Activated CD8-positive, alpha-beta memory T cell treated with anti-CD3 and anti-CD28 coated beads, Interleukin-2, amount 50 U/mL, for 48 hours (primary cell): Measurements from ENCODE around the gene DCTD.

Source experiments
- DNase-seq: peaks from one replicate; pipeline ENCODE4 v3.0.0-alpha.2; 2020

Gene DCTD

DNA sequence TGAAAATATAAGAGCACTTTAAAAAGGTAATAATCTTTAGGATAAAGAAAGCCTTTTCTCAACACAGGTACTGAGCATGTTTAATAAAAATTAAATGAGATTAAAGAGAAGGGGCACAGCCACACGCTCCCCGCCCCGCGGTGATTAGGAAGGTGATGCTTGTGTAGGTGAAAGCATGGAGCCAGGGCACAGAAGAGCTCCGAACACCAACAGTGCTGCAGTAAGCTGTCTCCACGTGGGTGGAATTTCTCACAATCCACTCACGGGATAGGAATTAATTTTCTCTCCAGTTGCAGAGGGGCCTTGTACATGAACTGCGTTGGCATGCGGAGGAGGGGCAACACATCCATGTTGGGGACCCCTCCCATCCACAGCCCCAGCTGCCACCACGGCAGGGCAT, 27.0 kb downstream of the DCTD start:
- no peak for DNase-seq

DNA sequence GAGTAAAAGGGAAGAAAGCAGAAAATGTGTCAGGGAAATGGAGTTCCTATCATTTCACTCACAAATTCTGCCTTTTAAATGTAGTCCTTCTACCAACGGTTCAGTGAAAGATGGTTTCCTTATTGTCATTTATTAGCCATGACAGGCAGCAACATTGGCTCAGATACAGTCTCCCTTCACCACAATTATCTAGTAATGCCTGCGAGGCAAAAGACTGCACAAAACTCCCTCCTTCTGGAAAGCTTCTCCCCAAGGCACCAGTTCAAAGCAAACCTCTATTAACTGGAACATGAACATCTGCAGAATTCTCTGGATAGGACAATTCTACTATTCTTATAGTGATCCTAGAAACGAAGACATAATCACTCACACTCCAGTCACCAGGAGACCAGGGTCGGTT, 28.3 kb downstream of the DCTD start:
- no peak for DNase-seq

DNA sequence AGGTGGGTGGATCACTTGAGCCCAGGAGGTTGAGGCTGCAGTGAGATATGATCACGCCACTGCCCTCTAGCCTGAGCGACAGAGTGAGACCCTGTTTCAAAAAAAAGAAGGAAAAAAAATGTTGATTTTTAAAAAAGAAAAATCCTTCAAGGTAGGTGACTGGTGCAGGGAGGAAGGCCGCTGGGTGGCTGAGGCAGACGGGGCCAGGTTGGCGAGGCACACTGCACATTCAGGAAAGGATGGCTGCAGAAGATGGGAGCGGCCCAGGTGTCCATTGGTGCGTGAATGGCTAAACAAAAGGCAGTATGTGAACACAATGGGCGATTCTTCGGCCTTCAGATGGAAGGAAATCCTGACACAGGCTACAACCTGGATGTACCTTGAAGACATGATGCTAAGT, 30.4 kb downstream of the DCTD start:
- DNase-seq: no peak

DNA sequence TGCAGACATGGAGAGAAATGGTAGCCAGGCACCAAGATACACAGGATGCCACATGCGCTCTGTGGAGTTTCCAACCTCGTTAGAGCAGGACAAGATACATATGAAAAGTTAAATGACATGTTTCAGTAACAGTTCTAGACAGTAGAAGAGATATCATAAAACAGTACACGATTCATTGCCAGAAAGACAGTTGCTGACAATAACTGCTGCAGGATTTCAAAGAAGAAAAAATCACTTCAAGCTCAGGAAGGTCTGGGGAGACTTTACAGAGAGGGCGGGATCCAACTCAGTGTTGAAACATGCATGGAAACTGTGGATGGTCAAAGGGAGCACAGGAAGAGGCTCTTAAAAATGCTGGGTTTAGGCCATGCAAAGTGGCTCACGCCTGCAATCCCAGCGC, 31.0 kb downstream of the DCTD start:
- no peak for DNase-seq

DNA sequence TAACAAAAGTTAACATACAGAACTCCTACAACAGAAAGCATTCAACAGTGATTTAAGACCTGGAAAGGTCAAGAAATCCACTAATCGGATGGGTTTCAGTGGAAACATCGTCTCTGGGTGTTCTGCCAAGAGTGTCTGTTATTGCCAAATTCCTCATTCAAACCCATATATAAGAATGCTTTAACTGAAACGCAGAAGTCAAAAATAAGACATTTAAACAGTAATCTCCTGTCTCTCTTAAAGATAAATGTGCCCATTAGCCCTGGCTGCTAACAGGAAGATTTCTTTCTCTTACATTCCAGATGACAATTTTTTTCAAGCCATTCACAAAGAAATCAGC, 31.5 kb downstream of the DCTD start:
- DNase-seq: no peak

DNA sequence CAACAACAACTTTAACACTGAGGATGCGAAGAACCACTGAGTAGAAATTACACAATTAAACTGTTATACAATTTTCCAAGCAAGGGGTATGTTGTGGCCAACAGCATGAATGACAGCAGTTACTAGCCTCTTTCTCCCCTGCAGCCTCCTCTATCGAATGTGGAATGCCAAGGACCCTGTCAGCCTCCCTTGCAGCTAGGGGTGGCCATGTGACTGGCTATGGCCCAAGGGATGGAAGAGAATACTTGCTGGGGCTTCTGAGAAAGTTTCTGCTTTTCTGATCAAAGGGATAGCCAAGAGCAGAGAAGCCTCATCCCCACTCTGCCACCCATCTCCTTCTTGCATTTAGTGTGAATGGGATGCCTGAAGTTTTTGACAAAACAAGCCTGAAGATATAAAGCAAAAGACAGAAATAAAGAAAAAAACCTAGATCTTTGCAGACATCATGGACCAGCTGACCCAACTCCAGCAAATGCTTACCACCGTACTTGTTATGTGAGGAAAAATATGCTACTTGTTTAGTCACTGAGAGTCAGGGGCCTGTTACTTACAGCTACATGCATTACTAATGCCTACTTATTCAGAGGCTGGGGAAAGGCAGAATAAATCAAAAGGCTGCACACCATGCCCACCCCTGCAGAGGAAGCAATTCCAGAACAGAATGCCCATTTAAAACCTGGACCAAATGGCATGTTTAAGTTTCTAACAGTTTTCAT, 32.0 kb downstream of the DCTD start:
- no peak for DNase-seq

GRCh38 chr4:182884040-182884439, 33.1 kb downstream of the DCTD start:
- no peak for DNase-seq

GRCh38 chr4:182883351-182883750, 33.8 kb downstream of the DCTD start:
- no peak for DNase-seq

GRCh38 chr4:182881914-182882313, 35.3 kb downstream of the DCTD start:
- no peak for DNase-seq

- DNase-seq: no peak
These were observed 36.5 kb downstream of the DCTD start for GRCh38 chr4:182880387-182881356.

- no peak for DNase-seq
These were observed 37.3 kb downstream of the DCTD start for GRCh38 chr4:182879913-182880312.

DNA sequence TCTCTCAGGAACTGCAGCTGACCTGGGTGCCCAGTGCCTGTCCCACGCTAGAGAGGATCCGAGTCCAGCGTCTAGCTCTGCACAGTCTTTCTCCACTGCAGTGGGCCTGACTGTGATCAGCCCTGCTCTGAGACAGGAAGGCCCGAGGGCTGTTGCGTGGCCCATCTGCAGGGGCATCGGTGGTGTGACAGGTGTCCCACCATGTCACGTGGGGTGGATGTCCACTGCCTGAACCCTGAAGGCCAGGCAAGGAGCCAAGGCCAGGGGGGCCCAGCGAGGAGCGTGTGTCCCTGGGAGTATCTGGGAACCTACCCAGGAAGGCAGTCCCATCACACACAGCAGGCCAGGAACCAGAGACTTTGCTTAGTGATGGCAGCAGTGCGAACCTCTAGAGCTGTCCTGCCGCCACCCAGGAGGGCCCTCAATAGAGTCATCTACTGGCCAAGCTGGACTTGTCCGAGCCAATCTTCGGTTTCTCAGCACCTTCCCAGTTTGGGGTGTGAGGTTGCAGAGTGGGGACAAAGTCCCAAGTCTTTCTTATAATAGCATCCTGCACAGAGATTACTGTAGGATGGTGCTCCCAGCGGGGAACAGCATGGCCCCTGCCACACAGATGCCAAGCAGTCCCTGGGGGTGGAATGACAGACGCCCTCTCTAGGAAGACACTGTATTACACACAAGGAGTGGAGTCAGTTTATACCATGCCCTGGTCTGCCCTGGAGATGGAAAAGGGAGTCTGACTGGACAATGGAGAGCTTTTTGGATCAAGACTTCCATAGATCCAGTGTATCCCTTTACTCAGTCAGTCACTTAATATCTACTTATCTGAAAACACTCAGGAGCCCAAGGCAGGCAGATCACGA, 38.3 kb downstream of the DCTD start:
- no peak for DNase-seq

GRCh38 chr4:182877326-182877883, 39.8 kb downstream of the DCTD start:
- no peak for DNase-seq

DNA sequence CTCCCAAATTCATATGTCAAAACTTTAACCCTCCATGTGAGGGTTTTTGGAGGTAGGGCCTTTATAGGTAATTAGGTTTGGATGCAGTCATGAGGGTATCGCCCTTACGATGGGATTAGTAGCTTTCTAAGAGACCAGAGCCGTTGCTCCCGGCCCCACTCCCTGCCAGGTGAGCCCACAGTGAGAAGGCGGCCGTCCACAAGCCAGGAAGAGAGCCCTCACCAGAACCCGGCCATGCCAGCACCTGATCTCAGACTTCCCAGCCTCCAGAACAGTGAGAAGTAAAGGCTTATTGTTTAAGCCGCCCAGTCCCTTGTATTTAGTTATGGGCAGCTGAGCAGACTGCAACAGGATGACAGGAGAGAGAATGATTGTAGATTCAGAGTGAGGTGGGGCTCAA, 40.8 kb downstream of the DCTD start:
- no peak for DNase-seq

- no peak for DNase-seq
These were observed 41.5 kb downstream of the DCTD start for GRCh38 chr4:182875453-182876405.

DNA sequence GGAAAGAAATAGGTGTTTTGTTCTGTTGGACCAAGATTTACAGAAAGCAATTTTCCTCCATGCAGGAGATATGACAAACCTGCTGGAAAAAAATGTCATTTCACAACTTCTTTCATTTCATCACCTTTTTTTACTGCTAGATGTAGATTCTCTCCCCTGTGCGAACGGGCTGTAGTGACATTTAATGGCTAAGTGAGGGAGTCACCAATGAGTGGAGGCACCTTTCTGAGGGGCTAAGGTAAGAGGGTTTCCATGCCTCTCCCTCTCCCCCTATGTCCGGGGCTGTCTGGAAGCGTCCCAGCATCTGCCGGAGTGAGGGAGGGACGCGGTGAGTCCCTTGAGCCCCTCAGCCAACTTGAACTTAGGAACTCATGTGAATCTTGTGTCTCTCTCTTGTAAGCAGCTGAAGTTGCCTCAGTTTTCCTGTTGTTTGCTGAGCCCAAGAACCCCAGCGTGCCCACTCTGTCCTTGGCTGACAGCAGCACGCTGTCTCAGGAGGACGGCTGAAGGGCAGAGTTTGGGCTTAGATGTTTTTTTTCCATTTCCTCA, 42.3 kb downstream of the DCTD start:
- no peak for DNase-seq

- no peak for DNase-seq
These were observed 42.9 kb downstream of the DCTD start for GRCh38 chr4:182874304-182874751.

DNA sequence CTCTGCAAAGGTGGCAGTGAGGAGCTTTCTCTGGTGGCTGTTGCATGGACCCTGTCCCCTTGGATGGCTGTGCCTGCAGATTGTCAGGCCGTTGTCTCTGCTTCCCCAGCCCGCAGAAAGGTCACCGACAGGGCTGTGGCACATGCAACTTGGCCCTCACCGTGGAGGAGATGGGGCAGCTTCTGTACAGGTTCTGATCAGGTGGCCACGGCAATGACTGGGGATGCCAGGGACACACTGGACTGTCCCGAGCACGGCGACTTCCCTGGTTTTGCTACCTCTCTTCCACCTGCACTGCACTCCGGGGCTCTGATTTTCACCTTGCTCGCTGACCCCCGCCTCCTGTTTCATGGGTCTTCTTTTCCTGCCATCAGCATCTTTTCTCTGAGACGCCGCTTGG, 43.5 kb downstream of the DCTD start:
- DNase-seq: no peak

DNA sequence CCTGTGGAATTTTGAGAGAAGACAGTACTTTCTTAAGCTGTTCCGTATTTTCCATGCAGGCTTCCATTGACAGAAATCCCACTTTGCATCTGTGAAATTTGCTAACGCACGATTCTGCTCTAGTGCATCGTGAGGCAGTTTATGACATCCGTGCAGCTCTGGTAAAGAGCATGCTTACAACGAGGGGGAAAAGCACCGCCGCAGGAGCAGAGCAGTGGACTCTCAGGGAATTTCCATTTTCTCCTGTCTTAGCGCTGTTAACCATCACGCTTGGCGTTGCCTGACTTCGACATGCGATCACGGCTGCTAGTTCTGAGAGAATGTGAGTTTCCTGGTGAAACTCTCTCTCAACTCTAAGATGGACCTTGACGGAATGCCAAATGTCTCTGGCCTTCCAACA, 43.9 kb downstream of the DCTD start:
- no peak for DNase-seq

GRCh38 chr4:182872886-182873285, 44.3 kb downstream of the DCTD start:
- DNase-seq: no peak

DNA sequence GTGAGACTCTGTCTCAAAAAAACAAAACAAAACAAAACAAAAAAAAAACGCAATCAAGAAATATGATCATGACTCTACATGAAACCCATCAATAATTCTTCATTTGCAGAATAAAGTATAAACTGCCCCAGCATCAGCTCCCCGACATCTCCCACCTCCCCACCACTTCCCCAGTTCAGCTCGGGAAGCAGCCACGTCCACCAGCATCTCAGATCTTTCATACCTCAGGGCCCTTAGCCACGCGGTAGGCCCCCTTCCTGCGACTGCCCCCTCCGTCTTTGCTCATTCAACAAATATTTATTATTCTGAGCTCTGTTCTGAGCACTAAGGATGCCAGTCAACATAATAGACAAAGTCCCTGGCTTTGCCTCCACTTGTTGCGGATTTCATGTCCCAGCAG, 45.6 kb downstream of the DCTD start:
- DNase-seq: no peak
